NCI-H748 (cell line): ENCODE measurements around the gene MTHFSD.

Source experiments
- DNase-seq: peaks from one replicate; lab custom pipeline; 2025; ENCODE audit not compliant: unreplicated experiment; lab: John Stamatoyannopoulos, UW

Gene MTHFSD

GRCh38 chr16:86531191-86531545 is 23.9 kb downstream of the MTHFSD start:
- DNase-seq: no peak

GRCh38 chr16:86530251-86531190 is 24.5 kb downstream of the MTHFSD start:
- no peak for DNase-seq

- no peak for DNase-seq
These were observed 25.9 kb downstream of the MTHFSD start for GRCh38 chr16:86529160-86529559.

- no peak for DNase-seq
These were observed 26.7 kb downstream of the MTHFSD start for GRCh38 chr16:86528061-86528929.

DNA sequence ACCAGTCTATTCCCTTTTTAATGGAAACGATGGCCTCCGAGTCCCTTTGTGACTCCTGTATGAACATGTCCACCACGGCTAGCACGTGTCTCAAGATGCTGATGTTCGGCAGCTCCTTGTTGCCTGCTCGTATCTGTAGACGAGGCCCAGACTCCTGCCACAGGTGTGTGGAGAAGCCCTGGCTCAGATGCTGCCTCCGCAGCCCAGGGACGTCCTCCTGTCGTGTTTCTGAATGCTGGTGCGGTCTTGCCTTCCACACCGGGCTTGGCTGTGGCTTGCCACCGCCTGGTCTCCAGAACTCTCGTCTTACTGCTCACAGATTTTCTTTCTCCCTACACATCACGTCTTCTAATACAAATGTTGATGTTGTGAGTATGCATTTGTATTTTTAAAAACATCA is 27.7 kb downstream of the MTHFSD start:
- no peak for DNase-seq

DNA sequence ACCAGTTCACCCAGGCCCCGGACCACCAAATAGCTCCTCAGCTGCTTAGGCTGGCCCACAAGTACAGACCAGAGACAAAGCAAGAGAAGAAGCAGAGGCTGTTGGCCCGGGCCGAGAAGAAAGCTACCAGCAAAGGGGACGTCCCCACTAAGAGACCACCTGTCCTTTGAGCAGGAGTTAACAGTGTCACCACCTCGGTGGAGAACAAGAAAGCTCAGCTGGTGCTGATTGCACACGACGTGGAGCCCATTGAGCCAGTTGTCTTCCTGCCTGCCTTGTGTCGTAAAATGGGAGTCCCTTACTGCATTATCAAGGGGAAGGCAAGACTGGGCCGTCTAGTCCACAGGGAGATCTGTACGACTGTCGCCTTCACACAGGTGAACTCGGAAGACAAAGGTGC is 29.3 kb downstream of the MTHFSD start:
- no peak for DNase-seq

- peak; percentile 7 for DNase-seq
These were observed 31.0 kb downstream of the MTHFSD start for GRCh38 chr16:86524029-86524428.

DNA sequence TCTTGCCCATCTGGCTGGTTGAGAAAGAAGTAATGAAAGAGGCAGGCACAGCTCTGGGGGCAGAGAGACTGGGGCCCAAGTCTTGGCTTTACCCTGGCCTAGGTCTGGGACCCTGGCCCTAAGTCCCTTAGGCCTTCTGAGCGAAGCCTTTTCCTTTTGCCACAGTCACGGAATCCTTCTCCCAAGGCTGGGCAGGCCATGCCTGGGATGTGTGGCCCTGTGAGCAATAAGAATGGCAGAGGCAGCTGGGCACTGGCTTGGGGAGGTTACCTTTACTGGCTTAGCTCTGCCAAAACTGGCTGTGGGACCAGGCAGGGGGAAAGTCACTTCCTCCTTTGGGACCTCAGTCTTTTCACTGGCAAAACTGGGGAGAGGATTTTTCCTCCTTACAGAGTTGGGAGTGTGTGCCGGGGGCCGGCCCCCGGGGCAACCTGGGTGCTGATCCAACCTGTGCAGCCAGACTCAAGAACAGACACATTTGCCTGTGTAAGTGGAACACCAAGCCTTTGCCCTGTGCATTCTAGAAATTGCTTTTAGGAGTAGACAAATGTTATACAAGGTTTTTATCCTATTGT is 31.8 kb downstream of the MTHFSD start:
- no peak for DNase-seq

DNA sequence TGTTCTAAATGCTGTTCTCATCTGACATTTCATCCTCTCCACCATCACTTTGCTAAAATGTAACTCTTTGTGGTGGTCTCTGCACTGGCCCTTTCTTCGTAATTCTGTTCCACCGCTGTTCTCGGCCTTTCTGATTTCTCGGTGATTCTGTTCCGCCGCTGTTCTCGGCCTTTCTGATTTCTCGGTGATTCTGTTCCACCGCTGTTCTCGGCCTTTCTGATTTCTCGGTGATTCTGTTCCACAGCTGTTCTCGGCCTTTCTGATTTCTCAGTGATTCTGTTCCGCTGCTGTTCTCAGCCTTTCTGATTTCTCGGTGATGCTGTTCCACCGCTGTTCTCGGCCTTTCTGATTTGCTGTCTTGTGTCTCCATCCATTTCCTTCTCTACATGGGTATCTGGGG is 32.4 kb downstream of the MTHFSD start:
- no peak for DNase-seq

GRCh38 chr16:86521236-86522197 is 33.5 kb downstream of the MTHFSD start:
- no peak for DNase-seq

DNA sequence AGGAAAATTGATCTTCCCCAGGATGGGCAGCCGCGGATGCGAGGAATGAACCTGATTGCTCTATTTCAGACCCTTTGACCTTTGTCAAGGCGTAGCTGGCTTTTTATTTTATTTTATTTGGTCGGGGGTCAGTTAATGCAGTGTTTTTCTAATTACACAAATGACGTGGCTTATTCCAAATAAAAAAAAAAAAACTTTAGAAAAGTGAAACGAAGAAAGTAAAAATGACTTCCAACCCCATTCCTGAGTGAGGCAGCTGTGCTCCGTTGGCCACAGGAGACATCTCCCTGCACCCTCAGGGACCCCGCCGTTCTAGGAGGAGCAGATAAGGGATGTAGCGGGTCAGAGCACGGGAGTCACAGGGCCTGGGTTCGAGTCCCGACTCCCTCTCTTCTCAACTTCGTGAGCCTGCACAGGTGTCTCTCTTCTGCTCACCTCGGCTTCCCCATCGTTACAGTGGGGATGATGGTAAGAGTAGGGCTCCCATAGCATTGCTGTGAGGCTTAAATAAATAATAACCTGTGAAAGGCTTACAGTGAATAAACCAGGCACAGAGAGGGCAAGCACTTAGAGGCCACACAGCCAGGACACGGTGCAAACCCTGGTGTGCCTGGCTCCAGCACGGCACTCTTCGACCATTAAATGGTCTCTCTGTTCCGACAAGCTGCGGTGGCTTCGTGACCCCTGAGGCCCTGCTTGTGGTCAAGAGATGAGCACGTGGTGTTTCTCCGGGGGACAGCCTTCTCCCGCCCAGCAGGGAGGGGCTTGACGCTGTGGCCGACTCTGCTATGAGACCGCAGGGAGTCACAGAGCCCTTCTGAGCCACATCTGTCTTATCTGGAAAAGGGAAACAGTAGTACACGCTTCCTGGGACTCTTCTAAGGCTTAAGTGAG is 34.5 kb downstream of the MTHFSD start:
- DNase-seq: no peak

DNA sequence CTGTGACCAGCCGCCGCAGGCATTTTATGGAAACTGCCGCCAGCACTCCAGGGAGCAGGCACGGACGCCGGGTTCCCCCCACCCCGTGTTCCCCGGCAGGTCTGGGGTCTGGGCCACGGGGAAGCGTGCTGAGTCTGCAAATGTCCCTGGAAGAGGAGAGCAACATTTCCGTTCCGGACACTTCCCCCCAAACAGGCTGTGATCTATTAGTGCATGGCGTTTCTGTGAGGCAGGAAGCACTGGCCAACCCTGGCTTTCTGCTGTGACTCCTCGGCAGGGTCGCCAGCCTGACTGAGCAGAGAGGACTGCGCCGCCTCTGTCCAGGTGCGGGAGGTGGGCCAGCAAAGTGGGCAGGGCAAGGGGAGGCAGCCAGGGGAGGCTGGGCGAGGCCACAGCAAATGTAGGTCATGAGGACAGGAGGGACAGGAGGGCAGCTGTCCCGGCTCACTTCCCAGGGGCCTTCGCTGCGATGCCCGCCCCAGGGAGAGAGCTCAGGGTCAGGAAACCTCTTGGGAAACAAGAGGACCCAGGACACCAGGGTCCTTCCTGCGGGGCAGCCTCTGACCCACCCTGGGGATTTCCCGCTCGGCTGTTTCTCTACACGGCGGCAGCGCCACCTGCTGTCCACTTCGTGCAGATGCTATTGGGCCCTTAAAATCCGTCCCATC is 35.3 kb downstream of the MTHFSD start:
- DNase-seq: peak; percentile 42

DNA sequence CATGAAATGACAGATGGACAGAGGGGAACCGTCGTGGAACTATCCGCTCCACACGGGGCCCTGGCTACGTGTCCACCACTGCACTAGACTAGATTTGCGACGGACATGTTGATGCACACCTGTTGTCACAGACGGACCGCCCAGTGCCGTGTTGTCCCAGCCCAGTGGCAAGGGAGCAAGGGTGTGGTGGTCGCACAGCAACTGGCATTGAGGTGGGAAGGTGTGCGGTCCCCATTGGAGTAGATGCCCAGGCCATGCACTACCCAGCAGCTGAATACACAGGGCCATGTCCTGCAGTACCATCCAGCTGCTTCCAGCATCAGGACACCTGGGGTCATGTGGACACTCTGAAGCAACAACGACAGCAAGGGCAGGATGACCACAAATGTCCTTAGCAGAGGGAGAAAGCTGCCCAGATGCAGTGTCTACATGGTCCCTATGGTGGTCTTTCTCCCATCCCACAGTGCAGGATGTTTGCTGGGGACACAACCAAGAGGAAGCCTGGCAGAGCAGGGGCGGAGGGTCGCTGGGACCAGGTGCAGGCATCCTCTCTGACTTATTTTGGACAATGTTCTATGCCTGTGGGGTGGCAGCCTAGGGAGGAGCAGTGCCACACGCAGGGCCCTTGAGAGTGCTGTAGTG is 35.9 kb downstream of the MTHFSD start:
- DNase-seq: no peak

GRCh38 chr16:86517652-86518258 is 37.3 kb downstream of the MTHFSD start:
- DNase-seq: peak; percentile 29

- DNase-seq: no peak
These were observed 38.0 kb downstream of the MTHFSD start for GRCh38 chr16:86517033-86517432.

DNA sequence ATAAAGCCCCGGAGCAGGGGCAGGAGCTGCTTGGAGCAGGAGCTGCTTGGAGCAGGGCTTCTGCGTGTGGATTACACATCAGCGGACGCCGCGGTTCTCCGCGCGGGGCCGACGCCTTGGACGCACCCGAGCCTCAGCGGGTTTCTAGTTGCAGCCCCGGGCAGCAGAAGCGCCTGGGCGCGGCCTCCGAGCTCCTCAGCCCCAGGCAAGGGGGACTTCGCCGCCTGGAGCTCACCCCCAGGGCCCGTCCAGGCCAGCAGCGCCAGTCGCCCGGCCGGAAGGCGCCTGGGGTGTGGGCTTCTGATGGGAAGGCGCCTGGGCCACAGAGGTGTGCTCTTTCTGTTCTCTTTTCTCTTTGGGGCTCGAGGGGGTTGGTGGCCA is 38.4 kb downstream of the MTHFSD start:
- no peak for DNase-seq

- no peak for DNase-seq
These were observed 39.0 kb downstream of the MTHFSD start for GRCh38 chr16:86515777-86516622.
